Renal cortex interstitium (tissue), 11 donors: Measurements from ENCODE around the gene MLC1. TPM values are rescaled to one million over a fixed set of nuclear protein-coding genes. Genes with fewer than 3 reads are reported as not detected.

Source experiments
- DNase-seq, 11 donors: peaks; one replicate each; pipeline ENCODE4 v3.0.0-alpha.2; 2013; ENCODE audit warnings: low read depth in 9 of 11, low spot score in 4 of 11; ENCODE audit errors: extremely low read depth in 1 of 11
- polyA plus RNA-seq, 3 donors: library from polyadenylated mRNA; unstranded; fragments of 120-200 nt; gene quantifications; one replicate each; pipeline ENCODE4 v1.2.1, GENCODE V29; 2013; ENCODE audit not compliant: insufficient read length in 3 of 3

Gene MLC1
- polyA plus RNA-seq, 3 donors, result 0.77 to 1.4 (median 1.3) TPM

GRCh38 chr22:50027639-50028537 is 57.3 kb downstream of the MLC1 start:
- no peak for DNase-seq

- no peak for DNase-seq
These were observed 59.2 kb downstream of the MLC1 start for GRCh38 chr22:50025993-50026392.

GRCh38 chr22:50022171-50022819 is 62.9 kb downstream of the MLC1 start:
- DNase-seq, result no peak

- DNase-seq, result no peak
These were observed 64.6 kb downstream of the MLC1 start for GRCh38 chr22:50020606-50021005.

- DNase-seq, result no peak
These were observed 65.9 kb downstream of the MLC1 start for GRCh38 chr22:50019316-50019715.

- no peak for DNase-seq
These were observed 66.5 kb downstream of the MLC1 start for GRCh38 chr22:50018608-50019285.

- DNase-seq, result no peak
These were observed 67.5 kb downstream of the MLC1 start for GRCh38 chr22:50017701-50018224.

GRCh38 chr22:50016988-50017700 is 68.1 kb downstream of the MLC1 start:
- DNase-seq, result no peak

- DNase-seq, result no peak
These were observed 68.8 kb downstream of the MLC1 start for GRCh38 chr22:50016308-50016987.

GRCh38 chr22:50015451-50016307 is 69.5 kb downstream of the MLC1 start:
- no peak for DNase-seq

- DNase-seq, result no peak
These were observed 70.4 kb downstream of the MLC1 start for GRCh38 chr22:50014655-50015401.

GRCh38 chr22:50014053-50014501 is 71.1 kb downstream of the MLC1 start:
- no peak for DNase-seq

GRCh38 chr22:50012211-50013181 is 72.7 kb downstream of the MLC1 start, which contains the start of gene IL17REL:
IL17REL (minus strand) TSS chr22:50012765; CDS start chr22:50012646, 119 bp downstream.
- no peak for DNase-seq

GRCh38 chr22:50011447-50012210 is 73.6 kb downstream of the MLC1 start:
- DNase-seq, result no peak
